Head of caudate nucleus (tissue), 42 donors: ENCODE measurements around the gene LYPD6.

Experiments
- DNase-seq, 42 donors: peaks; one replicate each; pipeline versions ENCODE4 v3.0.0 to v3.0.0-alpha.2; 2020 to 2021; ENCODE audit warnings: mixed read lengths in 7 of 42
- intact Hi-C: fragments of 100-400 bp; cut with DNase I; formaldehyde crosslinking; loops from one replicate; pipeline ENCODE4 v1.15.0; 2022

LYPD6 gene

DNA sequence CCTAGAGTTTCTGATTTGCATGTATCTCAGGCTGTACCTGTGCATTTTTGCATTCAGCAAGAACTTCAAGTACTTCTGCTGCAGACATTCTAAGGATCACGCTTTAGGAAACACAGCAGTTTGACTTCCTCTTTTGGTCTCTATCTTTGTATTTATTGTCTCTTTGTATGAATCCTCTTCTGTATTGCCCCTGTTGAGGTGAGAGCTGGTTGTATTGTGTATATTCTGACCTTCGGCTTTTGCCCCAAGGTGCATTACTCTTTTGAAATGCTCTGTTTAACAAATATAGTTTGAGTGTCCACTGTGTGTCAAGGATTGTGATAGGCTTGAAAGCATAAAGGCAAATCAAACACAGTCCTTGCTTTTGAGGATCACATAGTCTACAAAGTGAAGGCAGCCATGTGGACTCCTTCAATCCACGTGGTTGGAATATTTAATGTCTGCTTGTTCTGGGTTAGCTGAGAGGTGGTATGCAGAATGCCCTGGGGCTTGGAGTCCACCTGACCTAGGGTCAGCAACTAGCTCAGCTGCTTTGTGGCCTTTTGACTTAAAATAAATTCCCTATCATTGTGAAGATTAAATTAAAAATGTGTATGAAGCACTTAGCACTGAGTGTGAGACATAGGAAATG lies 108.1 kb downstream of the LYPD6 start:
- no peak for DNase-seq
- intact Hi-C loops, result no loop called here

DNA sequence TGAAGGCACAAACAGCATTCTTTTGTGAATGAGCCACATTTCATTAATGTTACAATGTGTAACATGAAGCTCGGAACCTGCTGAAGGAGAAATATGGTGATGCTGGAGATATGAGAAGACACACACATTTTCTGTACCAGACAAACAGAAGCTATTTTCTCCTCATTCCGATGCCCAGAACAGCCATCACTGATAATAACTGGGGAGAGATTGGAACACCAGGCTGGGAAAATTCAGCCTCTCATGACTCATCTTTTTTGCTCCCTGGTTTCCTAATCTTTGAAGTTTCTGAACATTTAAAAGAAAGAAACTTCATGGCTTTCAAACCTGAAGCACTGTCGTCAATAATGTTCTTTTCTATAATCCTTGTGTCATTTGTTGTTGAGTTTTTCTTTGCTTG lies 110.9 kb downstream of the LYPD6 start:
- no peak for DNase-seq
- intact Hi-C loops, result no loop called here

DNA sequence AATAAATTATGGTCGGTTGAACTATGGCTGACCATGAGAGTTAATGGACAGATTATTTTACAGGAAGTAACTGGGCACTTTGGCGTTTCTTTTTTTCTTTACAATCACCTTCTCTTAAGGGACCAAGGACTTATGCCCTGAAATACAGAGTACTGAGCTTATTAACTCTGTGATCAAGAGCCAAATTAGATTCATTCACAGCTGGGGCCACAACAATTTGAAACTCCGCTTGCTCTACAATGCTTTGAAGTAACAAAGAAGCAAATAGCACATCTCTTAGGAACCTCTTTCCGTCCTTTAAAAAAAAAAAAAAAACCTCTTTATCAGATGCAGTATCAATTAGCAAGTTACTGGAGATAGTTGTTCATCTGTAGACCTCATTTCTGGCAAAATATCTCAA lies 112.0 kb downstream of the LYPD6 start:
- no peak for DNase-seq
- intact Hi-C loops, result no loop called here

DNA sequence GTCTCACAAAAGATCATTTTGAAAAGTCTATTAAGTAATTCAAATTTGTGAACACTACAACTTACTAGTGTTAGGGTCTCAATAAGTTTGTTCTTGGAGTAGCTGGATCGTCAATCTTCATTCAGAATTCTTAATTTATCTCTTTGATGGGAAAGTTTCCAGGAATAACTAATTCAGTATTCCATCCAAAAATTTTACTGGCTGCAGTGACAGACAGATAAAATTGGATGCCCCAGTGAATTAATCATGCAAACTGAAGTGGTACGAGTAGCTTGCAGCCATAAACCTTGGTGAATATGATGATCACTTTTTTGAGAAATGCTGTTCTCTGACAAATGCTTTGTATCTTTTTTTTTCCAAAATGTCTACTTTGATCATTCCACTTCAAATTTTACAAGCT lies 112.8 kb downstream of the LYPD6 start:
- intact Hi-C loops, result no loop called here
- DNase-seq, result no peak

DNA sequence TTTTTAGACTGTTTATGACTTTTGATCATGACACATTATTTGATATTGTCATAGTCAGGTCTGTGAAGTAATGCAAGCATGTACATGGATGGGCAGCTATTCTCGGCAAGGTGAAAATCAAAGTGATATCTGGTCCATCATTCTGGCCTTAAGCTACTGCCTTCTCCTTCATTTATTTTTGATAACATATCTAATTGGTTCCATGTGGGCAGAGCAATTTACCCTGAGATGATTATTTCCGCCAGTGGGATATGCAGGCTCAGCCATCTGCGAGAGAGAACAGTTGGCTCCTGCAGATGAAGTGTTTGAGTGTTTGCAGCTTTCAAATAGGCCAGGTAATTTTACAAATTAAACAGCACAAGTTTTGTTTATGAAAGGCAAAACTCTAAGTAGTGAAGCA lies 116.4 kb downstream of the LYPD6 start:
- intact Hi-C loops, result no loop called here
- no peak for DNase-seq

DNA sequence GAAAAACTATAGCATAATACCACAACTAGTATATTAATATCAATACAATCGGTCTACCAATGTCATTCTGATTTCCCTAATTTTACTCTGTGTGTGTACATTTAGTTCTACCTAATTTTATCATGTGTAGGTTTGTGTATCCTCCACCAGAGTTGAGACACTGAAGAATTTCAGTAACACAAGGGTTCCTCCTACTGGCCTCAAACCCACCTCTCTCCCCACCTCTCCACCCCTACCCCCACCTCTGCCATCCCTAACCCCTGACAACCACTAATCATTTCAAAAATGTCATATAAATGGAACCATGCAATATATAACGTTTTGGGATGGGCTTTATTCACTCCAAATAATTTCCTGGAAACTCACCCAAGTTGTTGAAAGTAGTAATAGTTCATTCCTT lies 117.9 kb downstream of the LYPD6 start:
- no peak for DNase-seq
- intact Hi-C loops, result no loop called here

DNA sequence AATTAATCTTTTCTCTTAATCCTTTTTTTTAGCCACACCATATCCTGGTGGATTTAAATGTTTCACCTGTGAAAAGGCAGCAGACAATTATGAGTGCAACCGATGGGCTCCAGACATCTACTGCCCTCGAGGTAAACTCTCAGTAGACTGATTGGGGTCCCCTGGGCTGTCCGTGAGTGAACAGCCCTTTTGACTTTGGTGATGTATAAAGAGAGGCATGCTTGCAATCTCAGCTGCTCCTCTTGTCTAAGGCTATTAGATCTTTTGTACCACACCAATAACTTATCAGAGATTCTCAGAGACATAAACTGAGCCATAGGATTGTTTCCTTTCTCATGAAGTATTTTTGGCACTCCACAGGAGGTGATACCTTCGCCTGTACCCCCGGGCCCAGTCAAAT lies 118.6 kb downstream of the LYPD6 start:
- intact Hi-C loops, result no loop called here
- no peak for DNase-seq

DNA sequence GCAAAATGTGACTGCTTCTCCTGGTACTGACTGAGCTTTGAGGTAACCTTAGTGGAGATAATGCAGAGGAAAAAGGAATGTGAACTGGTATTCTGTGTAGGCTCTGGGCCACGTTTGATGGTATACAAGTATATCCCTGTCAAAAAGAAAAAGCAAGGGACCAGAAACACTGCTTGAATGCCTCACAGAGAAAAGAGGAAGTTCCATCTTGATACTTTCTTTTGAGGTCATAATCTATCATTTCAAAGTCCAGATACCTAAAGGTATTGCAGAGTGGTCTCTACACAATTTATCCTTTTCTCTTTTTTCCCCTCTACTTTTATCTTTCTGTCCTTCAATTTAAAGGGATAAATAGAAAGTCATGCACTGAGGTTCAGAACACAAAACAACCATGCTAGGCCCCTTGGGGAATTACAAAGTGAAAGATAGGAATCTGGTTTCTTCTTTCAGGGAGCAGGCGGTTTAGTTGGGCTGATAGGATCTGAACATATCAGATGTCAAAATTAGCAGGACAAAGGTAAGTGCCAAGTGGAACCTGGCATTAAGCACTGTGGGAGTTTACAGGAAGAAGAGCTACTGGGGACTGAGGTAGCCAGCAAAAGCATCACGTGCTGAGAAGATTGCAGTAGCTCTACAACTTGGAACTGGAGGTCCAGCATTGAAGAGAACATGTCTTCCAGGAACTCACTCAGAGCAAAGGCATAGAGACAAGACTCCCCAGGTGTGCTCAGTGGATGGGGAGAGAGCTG lies 121.2 kb downstream of the LYPD6 start:
- no peak for DNase-seq
- intact Hi-C loops, result no loop called here

DNA sequence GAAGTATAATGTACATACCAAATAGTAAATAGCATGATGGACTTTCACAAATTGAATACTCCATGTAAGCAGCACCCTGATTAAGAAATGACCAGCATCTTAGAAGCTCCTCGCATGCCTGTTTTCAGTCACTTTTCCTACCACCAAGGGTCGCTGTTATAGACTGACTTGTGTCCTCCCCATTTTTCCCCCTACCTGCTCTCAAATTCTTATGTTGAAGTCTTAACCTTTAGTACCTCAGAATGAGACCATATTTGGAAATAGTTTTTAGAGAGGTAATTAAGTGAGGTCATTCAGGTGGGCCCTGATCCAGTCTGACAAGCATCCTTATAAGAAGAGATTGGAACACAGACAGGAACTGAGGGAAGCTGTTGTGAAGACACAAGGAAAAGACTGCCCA lies 125.9 kb downstream of the LYPD6 start:
- intact Hi-C loops, result no loop called here
- no peak for DNase-seq

DNA sequence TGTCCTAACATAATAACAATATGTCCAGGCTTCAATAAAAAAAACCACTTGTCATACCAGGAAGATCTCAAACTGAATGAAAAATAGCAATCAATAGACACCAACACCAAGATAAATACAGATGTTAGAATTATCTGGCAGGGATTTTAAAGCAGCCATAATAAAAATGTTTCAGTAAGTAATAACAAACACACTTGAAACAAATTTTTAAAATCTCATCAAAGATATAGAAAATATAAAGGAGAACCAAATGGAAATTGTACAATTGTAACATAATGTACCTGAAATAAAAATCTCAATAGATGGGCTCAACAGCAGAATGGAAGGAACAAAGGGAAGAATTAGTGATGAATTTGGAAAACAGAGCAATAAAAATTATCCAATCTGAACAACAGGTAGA lies 128.1 kb downstream of the LYPD6 start:
- intact Hi-C loops, result no loop called here
- DNase-seq, result no peak

DNA sequence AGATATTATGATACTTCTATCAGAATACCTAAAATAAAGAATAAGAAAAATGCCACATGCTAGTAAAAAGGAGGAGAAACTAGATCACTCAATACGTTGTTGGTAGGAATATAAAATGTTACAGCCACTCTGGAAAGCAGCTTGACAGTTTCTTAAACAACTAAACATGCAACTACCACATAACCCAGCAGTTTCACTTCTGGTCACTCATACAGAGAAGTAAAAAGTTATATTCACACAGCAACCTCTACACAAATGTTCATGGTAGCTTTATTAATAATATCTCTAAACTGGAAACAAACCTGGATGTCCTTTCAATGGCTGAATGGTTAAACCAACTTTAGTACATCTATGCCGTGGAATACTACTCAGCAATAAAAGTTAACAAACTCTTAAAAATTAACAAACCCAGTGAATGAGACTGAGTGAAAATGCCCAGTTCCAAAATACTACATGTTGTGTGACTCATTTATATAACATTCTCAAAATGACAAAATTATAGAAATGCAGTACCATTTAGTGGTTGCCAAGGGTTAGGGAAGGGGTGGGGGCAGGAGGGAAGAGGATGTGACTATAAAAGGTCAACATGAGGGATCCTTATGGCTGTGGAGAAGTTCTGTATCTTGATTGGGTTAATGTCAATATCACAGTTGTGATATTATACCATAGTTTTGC lies 133.1 kb downstream of the LYPD6 start:
- intact Hi-C loops, result no loop called here
- no peak for DNase-seq

DNA sequence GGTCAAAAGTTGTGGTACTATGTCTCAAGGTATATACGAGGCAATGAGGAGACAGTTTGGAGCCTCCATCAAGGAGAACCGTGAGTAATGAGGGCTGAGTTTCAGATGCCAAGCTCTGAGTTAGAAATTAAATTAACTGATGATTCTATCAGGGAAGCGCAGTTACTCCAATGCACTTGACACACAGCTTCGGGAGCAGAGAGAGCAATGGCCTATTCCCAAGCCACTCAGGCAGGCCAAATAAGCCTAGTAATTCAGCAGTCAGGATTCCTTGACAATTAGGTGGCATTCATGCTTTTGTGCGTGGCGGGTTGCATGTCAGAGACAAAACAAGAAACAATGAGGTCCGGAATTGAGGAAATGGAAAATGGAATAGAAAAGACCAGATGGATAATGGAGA lies 134.0 kb downstream of the LYPD6 start:
- no peak for DNase-seq
- intact Hi-C loops, result no loop called here

DNA sequence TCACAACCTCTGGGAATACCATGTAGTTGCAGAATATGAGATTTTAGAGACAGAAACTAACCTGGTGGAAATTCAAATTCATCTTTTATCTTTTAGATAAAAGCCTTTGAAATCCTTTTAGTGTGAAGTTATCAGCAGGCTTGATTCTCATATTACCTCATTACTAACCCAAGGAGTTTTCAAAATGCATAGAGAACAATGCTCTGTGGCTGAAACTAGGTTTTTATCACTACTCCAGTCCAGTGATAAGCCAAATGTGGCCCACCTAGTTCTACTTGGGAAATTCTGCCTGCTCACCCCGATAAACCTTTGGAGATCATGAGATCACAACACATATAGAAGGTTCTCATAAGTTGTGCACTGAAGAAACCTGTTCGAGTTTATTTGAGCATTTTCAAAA lies 135.5 kb downstream of the LYPD6 start:
- no peak for DNase-seq
- intact Hi-C loops, result no loop called here

DNA sequence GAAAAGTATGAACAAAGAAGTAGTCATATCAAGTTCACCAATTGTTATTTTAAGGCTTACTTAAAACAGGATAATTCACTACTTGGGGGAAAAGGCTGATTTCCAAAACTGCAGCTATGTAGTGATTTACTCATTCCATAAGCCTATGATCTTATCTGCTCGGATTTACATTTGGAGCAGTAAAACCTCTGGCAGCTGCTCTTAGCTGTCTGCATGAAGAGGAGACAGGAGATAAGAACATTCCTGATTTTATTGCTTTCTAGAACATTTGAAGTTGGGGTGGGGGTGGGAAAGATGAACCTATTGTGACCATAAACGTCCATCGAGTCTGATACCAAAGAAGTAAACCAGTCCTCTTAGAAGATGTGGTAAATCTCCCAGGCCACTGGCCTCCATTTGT lies 136.2 kb downstream of the LYPD6 start:
- DNase-seq, result no peak
- intact Hi-C loops, result no loop called here

DNA sequence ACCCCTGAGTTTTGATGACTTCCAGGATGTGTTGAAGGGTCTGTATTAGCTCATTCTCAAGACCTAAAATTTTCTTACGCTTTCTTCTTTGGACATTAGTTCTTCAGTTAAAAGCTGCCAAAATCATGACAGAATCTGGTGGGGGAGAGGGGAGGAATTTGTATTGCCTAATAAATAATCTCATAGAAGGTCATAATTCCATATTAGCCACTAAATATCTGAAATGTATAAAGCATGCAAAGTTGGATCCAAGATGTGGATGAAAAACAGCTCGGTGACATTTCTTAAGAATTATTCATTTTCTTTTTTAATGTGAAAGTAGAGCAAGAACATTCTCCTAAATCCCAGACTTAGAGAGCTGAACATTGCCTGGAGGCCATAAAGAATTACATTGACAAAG lies 137.0 kb downstream of the LYPD6 start:
- DNase-seq, result no peak
- intact Hi-C loops, result no loop called here

DNA sequence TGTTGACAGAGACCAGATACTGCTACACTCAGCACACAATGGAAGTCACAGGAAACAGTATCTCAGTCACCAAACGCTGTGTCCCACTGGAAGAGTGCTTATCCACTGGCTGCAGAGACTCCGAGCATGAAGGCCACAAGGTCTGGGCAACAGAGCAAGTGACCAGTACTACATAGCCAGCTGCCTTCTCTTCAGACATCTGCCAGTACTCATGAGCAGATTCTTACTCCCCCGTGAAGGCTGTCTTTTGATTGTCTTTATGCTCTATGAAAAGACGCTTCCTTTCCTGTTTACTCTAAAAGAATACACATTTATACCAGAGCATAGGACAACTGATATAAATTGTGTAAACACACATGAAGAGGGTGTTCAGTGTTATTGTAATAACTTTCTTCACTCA lies 138.2 kb downstream of the LYPD6 start:
- intact Hi-C loops, result no loop called here
- DNase-seq, result no peak

DNA sequence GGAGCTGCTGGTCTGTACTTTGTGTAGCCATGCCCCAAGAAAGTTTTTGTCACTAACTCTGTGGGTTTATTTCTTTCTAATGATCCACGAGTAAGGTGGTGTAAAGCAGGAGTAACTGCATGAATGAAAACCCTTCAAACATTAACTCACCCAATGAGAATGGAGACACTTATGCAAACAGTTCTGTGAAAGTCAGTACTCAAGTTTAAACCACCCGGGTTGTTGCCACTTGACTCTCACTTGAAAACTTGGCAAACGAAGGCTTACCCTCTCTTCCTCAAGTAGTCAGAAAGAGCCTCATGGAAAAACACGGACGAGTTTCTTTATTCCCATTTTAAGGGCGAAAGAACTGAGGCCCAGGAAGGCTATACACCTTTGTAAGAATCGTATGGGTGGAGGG lies 139.7 kb downstream of the LYPD6 start:
- DNase-seq, result no peak
- intact Hi-C loops, result no loop called here

DNA sequence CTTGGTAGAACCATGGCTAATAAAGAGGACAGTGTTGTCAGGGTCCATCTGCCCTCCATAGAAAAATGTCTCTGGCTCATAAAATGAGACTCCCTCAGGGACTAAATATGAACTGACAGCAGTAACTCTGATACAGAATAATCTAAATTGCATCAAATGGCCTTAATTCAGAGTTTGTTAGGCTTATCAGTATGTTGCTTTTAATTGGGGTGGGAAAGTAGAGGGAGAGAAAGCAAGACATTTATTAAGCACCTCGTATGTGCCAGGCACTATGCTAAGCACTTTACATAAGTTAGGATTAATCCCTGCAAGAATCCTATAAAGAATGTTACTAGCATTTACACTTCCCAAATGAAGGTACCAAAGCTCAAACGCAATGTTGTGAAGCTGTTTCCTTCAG lies 142.0 kb downstream of the LYPD6 start:
- intact Hi-C loops, result no loop called here
- no peak for DNase-seq

DNA sequence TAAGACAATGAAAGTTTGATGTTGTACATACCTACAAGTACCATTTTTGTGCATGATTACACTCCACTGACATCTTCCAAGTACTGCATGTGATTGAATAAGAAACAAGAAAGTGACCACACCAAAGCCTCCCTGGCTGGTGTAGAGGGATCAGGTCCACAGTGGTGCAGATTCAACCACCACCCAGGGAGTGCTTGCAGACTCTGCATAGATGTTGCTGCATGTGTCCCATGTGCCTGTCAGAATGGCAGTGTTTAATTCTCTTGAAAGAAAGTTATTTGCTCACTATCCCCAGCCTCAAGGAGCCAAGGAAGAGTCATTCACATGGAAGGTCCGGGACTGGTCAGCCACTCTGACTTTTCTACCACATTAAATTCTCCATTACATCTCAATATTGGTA lies 142.7 kb downstream of the LYPD6 start:
- no peak for DNase-seq
- intact Hi-C loops, result no loop called here

DNA sequence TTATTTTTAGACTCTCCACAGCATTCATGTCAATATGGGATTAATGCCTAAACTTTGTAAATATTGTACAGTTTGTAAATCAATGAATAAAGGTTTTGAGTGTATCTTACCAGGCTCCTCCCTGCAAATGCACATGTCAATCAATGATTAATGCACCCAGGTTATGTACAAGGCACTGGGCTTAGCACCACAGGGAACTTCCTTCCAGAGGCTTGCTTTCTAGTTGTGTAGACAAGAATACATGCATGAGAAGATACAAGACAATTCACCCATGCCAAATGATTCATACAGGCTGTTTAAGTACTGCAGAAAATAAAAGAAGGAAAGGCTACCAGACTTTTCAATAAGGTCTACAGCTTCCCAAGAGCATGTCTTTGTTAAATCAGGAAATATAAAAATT lies 143.1 kb downstream of the LYPD6 start:
- no peak for DNase-seq
- intact Hi-C loops, result no loop called here
